ENCODE measurements around the gene SPOP. TPM values are rescaled to one million over a fixed set of nuclear protein-coding genes. Genes with fewer than 3 reads are reported as not detected.
A peak's percentile ranks its signal among the peaks of the same experiment; 100 is the strongest.
"Not testable (repeated sequence)": the region's sequence is repeated elsewhere in the genome, so short reads cannot be mapped to it uniquely, and the experiment has no call there.

SPOP gene
- total and polyA plus RNA-seq, 9 of the 15 experiments (the other 6 are each of a cell fraction or from before 2014, with no cell fraction given), result 34.2 to 65.9 (median 39.7) TPM

- DNase-seq (ENCODE audit: extremely low read depth in 1 of 4, low spot score in 3 of 4) (peak in 1 of 4 experiments; percentile 6), ATAC-seq (no peak), FAIRE-seq (no peak)
- Histone ChIP-seq H3K36me3 (ENCODE audit: control insufficient read depth, insufficient read depth, low read length) (no peaks in the 10 kb centered on the region), H3K9ac (ENCODE audit: insufficient read depth in 1 of 2, low read depth in 2 of 2, low read length in 2 of 2) (no peak overlapping the region), H3K4me2 (ENCODE audit: insufficient read depth, low read length) (no peak overlapping the region), H3K27ac (ENCODE audit: extremely low read depth, low read depth, low read length) (no peak overlapping the region), H4K20me1 (replicated peaks; ENCODE audit: control insufficient read depth, insufficient read depth, low read length) (no peaks in the 10 kb centered on the region; the same call in 1 of the 2 replicates), H3K4me1 (replicated peaks in 1 of 2; ENCODE audit: control insufficient read depth in 2 of 2, insufficient read depth in 2 of 2, low read length in 2 of 2) (peaks cover 0 to 15% of the 10 kb centered on the region in 2 experiments; a peak in 3 of 5 replicates), H3K27me3 (ENCODE audit: control insufficient read depth in 2 of 2, insufficient read depth in 2 of 2, low read length in 2 of 2) (no peaks in the 10 kb centered on the region; a peak in 2 of 5 replicates), H2AFZ (ENCODE audit: low read depth, low read length) (no peak overlapping the region), H3K9me3 (replicated peaks; ENCODE audit: control insufficient read depth, insufficient read depth, low read depth, low read length) (no peaks in the 10 kb centered on the region), H3K4me3 (no peak overlapping the region), H3K9me1 (ENCODE audit: control insufficient read depth, insufficient read depth, low read length) (no peaks in the 10 kb centered on the region), H3K79me2 (ENCODE audit: control insufficient read depth, insufficient read depth, low read length) (no peaks in the 10 kb centered on the region)
- no peak for TF ChIP-seq DPF2 (IDR thresholded peaks at IDR 0.05)
- no peak for TF ChIP-seq TFAP4 (CRISPR knock-in tag; IDR thresholded peaks at IDR 0.05; ENCODE audit: borderline replicate concordance)
- no peak for TF ChIP-seq PYGO2 (tag; IDR thresholded peaks at IDR 0.05)
- no peak for TF ChIP-seq RFX7 (CRISPR knock-in tag; IDR thresholded peaks at IDR 0.05)
- TF ChIP-seq E2F4 (CRISPR knock-in tag; IDR thresholded peaks at IDR 0.05; ENCODE audit: low read depth), result no peak
- no peak for TF ChIP-seq ZNF589 (CRISPR knock-in tag; IDR thresholded peaks at IDR 0.05; ENCODE audit: low read depth)
- TF ChIP-seq FIP1L1 (IDR thresholded peaks at IDR 0.05; ENCODE audit: low read depth, low read length, poor library complexity, severe bottlenecking), result no peak
- TF ChIP-seq NONO (IDR thresholded peaks at IDR 0.05; ENCODE audit: low read depth in 2 of 2, low read length in 1 of 2), result no peak
- TF ChIP-seq NBN (IDR thresholded peaks at IDR 0.05; ENCODE audit: low read depth), result no peak
- no peak for TF ChIP-seq FOXA1 (IDR thresholded peaks at IDR 0.05; ENCODE audit: borderline replicate concordance)
- no peak for TF ChIP-seq IRF1 (CRISPR knock-in tag; IDR thresholded peaks at IDR 0.05; ENCODE audit: borderline replicate concordance)
- POLR2A ChIA-PET, result interaction anchor here (0.5 kb wide), 1 partner anchor 131 kb away, joined by 3 read pairs; no protein-coding TSS in a partner anchor
- BruUV-seq (replicated peaks), result no TSS peak
- intact Hi-C loops (cut with micrococcal nuclease) (no loop called here), in situ Hi-C loops (cut with MboI) (loop anchor here (5.0 kb wide), 3 partner anchors 114 to 244 kb away; partner anchors contain the start of gene PHB1)
- WGBS (ENCODE audit: insufficient coverage, low coverage, missing lambda C conversion rate), result 38% methylated on average over 11 of the region's 12 CpGs
- CTCF ChIA-PET (ENCODE audit: low intra/inter-chr PET ratio), result no interaction called here
Observed at GRCh38 chr17:49551221-49552069, 126.5 kb downstream of the SPOP start.

- H4K20me1 ChIP-seq (replicated peaks; ENCODE audit: control insufficient read depth, insufficient read depth, low read length); H3K79me2 ChIP-seq (ENCODE audit: control insufficient read depth, insufficient read depth, low read length); H3K9ac ChIP-seq (ENCODE audit: insufficient read depth in 1 of 2, low read depth in 2 of 2, low read length in 2 of 2); H3K9me3 ChIP-seq (replicated peaks; ENCODE audit: control insufficient read depth, insufficient read depth, low read depth, low read length); POLR2A ChIA-PET; DNase-seq (ENCODE audit: extremely low read depth in 1 of 4, low spot score in 3 of 4); intact Hi-C loops (cut with micrococcal nuclease); H3K9me1 ChIP-seq (ENCODE audit: control insufficient read depth, insufficient read depth, low read length); H3K27me3 ChIP-seq (ENCODE audit: control insufficient read depth in 2 of 2, insufficient read depth in 2 of 2, low read length in 2 of 2); H2AFZ ChIP-seq (ENCODE audit: low read depth, low read length); H3K36me3 ChIP-seq (ENCODE audit: control insufficient read depth, insufficient read depth, low read length); H3K27ac ChIP-seq (ENCODE audit: extremely low read depth, low read depth, low read length); CTCF ChIA-PET (ENCODE audit: low intra/inter-chr PET ratio); BruUV-seq (replicated peaks); ATAC-seq; FAIRE-seq; H3K4me2 ChIP-seq (ENCODE audit: insufficient read depth, low read length); H3K4me3 ChIP-seq: not testable (repeated sequence)
- WGBS (ENCODE audit: insufficient coverage, low coverage, missing lambda C conversion rate), result 44% methylated on average over 8 of the region's 9 CpGs
- H3K4me1 ChIP-seq (replicated peaks in 1 of 2; ENCODE audit: control insufficient read depth in 2 of 2, insufficient read depth in 2 of 2, low read length in 2 of 2), result peaks cover 0 to 10% of the 10 kb centered on the region in 2 experiments; a peak in 1 of 5 replicates
- in situ Hi-C loops (cut with MboI), result loop anchor here (5.0 kb wide), 3 partner anchors 113 to 243 kb away; partner anchors contain the start of gene PHB1
Observed at GRCh38 chr17:49550764-49551163, 127.1 kb downstream of the SPOP start.
